Activated T-cell treated with anti-CD3 and anti-CD28 coated beads, Interleukin-2, amount 50 U/mL, for 72 hours (primary cell): Measurements from ENCODE around the gene TTLL1. TPM values are rescaled to one million over a fixed set of nuclear protein-coding genes. Genes with fewer than 3 reads are reported as not detected.
A peak's percentile ranks its signal among the peaks of the same experiment; 100 is the strongest.
"Not testable (repeated sequence)": the region's sequence is repeated elsewhere in the genome, so short reads cannot be mapped to it uniquely, and the experiment has no call there.

Experiments
- ATAC-seq, 2 donors: fragments of 150-1000 bp; cut with Tn5 transposase; replicated peaks in 1 of 2; 2 replicates each; pipeline ENCODE4 v1.10.0; 2021; ENCODE audit warnings: moderate library complexity in 2 of 2, mild to moderate bottlenecking in 1 of 2
- DNase-seq, 2 donors: peaks; one replicate each; pipeline ENCODE4 v3.0.0; 2021 to 2022; ENCODE audit warnings: mixed read lengths in 1 of 2
- H3K27ac Mint-ChIP-seq: one replicate; pipeline ENCODE4 v1.8.0; 2022; ENCODE audit warnings: mild to moderate bottlenecking, moderate library complexity, mixed read lengths
- H3K27me3 Mint-ChIP-seq: one replicate; pipeline ENCODE4 v1.8.0; 2022; ENCODE audit warnings: low read depth, mixed read lengths
- H3K36me3 Mint-ChIP-seq, 2 donors: one replicate each; pipeline ENCODE4 v1.8.0; 2022; ENCODE audit warnings: mixed read lengths in 2 of 2, mild to moderate bottlenecking in 1 of 2; ENCODE audit not compliant: insufficient read depth in 2 of 2
- H3K4me1 Mint-ChIP-seq: one replicate; pipeline ENCODE4 v1.8.0; 2022; ENCODE audit warnings: low read depth, mixed read lengths
- H3K4me3 Mint-ChIP-seq, 2 donors: one replicate each; pipeline ENCODE4 v1.8.0; 2022; ENCODE audit warnings: mild to moderate bottlenecking in 2 of 2, mixed read lengths in 2 of 2, moderate library complexity in 2 of 2
- H3K9me3 Mint-ChIP-seq, 2 donors: one replicate each; pipeline ENCODE4 v1.8.0; 2022; ENCODE audit warnings: mixed read lengths in 2 of 2
- total RNA-seq, 2 donors: library from RNA; stranded (reverse); gene quantifications; one replicate each; pipeline ENCODE4 v1.2.3, GENCODE V29; 2022

TTLL1 gene
- total RNA-seq, 2 donors from 2014 or later, result 11.0 to 11.7 TPM

DNA sequence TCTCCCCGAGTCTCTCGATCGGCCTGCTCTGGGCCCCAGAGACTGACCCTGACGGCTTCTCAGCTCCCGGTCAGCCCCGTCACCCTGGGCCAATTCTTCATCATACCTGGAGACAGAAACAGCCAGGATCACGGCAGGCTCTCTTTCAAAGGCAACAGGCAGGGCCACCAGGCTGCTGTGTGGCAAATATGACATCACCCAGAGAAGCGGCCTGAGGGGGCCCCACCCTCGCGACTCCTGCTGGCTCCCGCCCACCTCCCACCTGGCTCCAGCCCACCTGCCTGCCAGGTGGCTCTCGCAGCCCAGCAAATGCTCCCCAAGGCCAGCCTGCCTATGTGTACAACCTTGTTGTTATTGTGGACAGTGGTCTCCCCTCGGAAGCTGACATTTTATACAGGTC is 49.4 kb downstream of the TTLL1 start:
- no peak overlapping the region for H3K27ac Mint-ChIP-seq
- no peaks in the 10 kb centered on the region for H3K27me3 Mint-ChIP-seq
- H3K4me1 Mint-ChIP-seq, result no peaks in the 10 kb centered on the region
- DNase-seq (no peak), ATAC-seq (no peak)
- no peak overlapping the region for H3K4me3 Mint-ChIP-seq
- H3K36me3 Mint-ChIP-seq, result no peaks in the 10 kb centered on the region
- no peaks in the 10 kb centered on the region for H3K9me3 Mint-ChIP-seq

DNA sequence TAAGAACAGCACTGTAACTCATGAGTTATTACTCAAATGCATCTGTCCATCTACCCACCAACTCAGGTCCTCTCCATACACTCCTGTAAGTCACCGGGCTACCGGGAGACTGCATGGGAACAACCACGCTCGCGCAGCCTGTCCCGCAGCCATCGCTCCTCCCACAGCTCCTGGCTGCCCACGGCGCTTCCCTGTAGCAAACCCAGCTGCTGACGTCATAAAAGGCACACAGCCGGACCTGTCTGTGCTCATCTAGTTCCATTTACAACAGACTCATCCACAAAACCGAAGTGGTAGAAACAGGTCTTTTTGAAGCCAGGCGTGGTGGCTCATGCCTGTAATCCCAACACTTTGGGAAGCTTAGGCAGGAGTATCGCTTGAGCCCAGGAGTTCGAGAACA is 50.9 kb downstream of the TTLL1 start:
- H3K27ac Mint-ChIP-seq, result no peak overlapping the region
- DNase-seq, result no peak
- peaks cover 5% of the 10 kb centered on the region for H3K4me1 Mint-ChIP-seq
- H3K36me3 Mint-ChIP-seq, result no peaks in the 10 kb centered on the region
- no peaks in the 10 kb centered on the region for H3K9me3 Mint-ChIP-seq
- ATAC-seq, result no peak
- no peaks in the 10 kb centered on the region for H3K27me3 Mint-ChIP-seq
- no peak overlapping the region for H3K4me3 Mint-ChIP-seq

DNA sequence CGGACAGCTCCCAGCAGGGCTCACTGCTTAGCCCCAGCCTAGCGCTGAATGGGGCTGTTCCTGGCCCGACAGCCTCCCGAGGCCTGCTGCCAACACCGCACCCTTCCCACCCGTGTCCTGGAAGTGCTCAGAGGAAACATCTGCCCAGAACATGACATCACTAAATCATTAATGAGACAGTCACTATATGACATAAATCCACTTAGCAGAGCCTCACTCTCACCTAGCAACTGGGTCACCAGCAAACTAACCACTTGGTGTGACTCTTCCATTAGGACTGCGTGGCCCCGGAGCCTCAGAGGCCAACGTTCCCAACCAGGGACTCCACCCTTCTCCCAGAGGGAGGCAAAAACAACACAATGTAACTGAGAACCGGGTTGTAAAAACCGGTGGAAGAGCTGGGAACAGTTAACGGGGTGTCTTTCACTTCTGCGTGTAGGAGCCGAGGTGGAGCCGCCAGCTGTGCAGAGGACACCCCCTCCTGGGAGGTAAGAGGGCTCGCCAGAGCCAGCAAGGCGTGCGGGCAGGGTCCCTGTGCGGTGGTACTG is 52.8 kb downstream of the TTLL1 start:
- no peak overlapping the region for H3K4me3 Mint-ChIP-seq
- H3K4me1 Mint-ChIP-seq, result peaks cover 5% of the 10 kb centered on the region
- no peak for ATAC-seq
- no peaks in the 10 kb centered on the region for H3K27me3 Mint-ChIP-seq
- no peaks in the 10 kb centered on the region for H3K36me3 Mint-ChIP-seq
- H3K9me3 Mint-ChIP-seq, result no peaks in the 10 kb centered on the region
- no peak overlapping the region for H3K27ac Mint-ChIP-seq
- DNase-seq, result no peak

DNA sequence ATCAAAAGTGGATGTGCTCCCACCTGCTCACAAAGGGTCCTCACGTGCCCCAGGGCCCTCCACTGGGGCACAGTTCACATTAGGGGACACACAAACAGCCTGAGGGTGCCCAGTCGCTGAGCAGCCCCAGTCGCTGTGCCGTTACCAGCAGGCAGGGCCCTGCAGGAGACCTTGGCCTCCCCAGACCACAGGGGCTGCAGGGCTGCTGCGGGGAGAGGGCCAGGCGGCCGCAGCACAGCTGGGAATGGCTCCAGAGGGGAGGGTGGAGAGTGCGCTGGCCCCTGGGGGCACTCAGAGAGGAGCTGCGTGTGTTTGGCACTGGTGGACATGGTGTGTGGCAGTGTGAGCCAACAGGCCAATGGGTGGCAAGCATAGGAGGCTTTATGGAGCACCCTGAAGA is 53.9 kb downstream of the TTLL1 start:
- H3K9me3 Mint-ChIP-seq, result no peaks in the 10 kb centered on the region
- no peak for ATAC-seq
- no peak overlapping the region for H3K4me3 Mint-ChIP-seq
- H3K36me3 Mint-ChIP-seq, result no peaks in the 10 kb centered on the region
- H3K27me3 Mint-ChIP-seq, result no peaks in the 10 kb centered on the region
- peaks cover 5% of the 10 kb centered on the region for H3K4me1 Mint-ChIP-seq
- DNase-seq, result no peak
- no peak overlapping the region for H3K27ac Mint-ChIP-seq

DNA sequence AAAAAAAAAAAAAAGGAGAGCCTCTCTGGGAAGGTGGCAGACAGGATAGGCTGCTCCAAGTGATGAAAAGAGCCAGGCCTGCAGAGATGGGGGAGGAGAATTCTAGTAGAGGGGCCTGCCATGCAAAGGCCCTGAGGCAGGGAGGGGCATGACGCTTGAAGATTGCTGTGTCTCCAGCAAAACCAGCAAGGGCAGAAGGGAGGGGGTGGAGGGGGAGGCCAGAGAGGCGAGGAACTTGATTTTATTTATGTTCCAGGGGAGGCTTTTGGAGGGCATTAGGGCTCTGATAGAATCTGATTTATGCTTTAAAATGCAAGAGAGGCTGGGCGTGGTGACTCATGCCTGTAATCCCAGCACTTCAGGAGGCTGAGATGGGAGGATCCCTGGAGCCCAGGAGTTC is 57.6 kb downstream of the TTLL1 start:
- peaks cover 5% of the 10 kb centered on the region for H3K4me1 Mint-ChIP-seq
- no peaks in the 10 kb centered on the region for H3K27me3 Mint-ChIP-seq
- ATAC-seq (no peak), DNase-seq (no peak)
- no peak overlapping the region for H3K4me3 Mint-ChIP-seq
- H3K9me3 Mint-ChIP-seq, result no peaks in the 10 kb centered on the region
- H3K27ac Mint-ChIP-seq, result no peak overlapping the region
- H3K36me3 Mint-ChIP-seq, result no peaks in the 10 kb centered on the region

DNA sequence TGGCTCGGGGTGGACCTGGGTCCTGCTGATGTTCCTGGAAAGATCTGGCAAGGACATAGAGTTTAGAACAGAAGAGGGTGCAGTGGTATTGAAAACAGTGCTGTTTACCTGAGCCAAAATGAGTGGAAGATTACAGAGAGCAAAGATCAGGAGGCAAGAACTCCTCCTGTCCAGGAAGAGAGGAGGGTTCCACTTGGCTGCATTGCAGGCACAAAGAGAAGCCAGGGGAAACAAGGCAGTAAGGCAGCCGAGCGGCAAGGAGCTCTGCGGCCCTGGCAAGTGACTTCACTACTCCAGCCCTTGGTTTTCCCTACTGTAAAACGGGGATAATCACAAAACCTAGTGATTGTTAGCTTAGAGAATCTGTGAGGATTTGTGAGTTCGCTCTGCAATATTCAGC is 70.6 kb downstream of the TTLL1 start:
- no peak for ATAC-seq
- Mint-ChIP-seq H3K4me1 (peaks cover 10% of the 10 kb centered on the region), H3K27ac (no peak overlapping the region), H3K4me3 (no peak overlapping the region), H3K27me3 (no peaks in the 10 kb centered on the region), H3K36me3 (peaks cover 0 to 2% of the 10 kb centered on the region in 2 donors), H3K9me3 (no peaks in the 10 kb centered on the region)
- no peak for DNase-seq

DNA sequence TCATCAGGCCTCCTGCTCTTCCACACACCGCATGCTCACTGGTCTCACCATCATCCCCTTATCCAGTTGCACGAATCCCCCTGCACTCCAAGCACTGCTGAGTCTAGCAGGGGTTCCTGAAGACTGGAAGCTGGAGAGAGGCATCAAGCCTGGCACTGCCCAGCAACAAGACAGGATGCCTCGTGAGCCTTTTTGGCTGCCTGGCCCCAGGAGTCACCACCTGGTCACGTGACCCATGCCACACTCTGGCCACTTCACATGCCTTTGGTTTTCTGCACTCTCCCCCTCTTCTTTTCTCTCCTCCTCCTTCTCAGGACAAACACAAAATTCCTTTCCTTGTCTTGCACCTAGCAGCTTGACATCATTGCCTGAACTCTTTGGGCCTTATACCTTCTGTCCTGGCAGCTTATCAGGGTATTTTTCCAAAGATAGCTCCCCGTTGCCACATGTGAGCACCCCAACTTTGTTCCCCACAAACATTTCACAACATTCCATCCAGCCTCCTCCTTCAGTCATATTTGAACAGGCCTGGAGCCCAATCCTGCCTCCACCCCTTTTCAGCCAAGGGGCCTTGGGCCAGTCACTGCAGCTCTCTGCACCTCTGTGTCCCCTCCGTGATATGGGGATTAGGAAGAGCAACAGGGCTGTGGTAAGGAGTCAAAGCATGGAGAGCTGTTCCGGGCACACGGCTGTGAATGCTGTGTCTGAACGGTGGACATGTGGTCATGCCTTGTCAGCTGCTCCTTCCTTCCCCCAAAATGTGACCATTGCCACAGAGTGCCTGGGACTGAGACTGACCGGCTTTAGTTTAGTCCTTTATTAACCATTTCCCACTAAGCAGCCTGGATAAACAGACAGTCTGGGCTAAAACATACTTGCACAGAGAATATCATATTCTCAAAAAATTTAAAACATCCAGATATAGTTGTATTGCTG is 71.4 kb downstream of the TTLL1 start:
- Mint-ChIP-seq H3K27me3 (no peaks in the 10 kb centered on the region), H3K27ac (no peak overlapping the region), H3K4me1 (peaks cover 18% of the 10 kb centered on the region), H3K9me3 (no peaks in the 10 kb centered on the region), H3K36me3 (peaks cover 0 to 2% of the 10 kb centered on the region in 2 donors), H3K4me3 (no peak overlapping the region)
- DNase-seq, result no peak
- ATAC-seq, result no peak

DNA sequence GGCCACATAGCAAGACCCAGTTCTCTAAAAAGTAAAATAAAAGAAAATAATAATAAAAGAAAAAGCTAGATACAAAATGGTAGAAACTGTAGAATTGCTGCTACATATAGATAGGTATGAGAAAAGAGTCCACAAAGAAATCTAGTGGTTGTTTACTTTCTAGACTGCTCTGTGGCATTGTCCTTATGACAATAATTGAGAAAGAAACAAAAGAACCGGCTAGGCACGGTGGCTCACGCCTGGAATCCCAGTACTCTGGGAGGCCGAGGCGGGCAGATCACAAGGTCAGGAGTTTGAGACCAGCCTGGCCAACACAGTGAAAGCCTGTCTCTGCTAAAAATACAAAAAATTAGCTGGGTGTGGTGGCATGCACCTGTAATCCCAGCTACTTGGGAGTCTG is 73.0 kb downstream of the TTLL1 start:
- not testable (repeated sequence) for ATAC-seq, H3K27ac Mint-ChIP-seq, DNase-seq

DNA sequence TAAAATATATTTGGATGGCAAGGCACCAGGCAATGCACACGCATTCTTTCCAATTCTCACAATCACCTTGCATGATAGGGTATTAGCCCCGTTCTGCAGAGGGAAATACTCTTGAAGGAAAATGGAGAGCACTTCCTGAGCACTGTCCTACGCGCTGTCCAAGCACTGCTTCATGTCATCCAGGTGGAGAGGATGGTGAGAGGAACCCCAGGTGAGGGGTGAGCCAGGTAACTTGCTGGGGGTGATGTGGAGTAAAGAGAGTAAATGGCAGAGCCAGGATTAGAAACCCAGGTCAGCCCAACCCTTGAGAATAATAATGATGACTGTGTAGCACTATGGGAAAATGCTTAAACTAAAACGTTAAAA is 73.5 kb downstream of the TTLL1 start:
- H3K27ac Mint-ChIP-seq, result peak overlapping the region; percentile 79
- no peaks in the 10 kb centered on the region for H3K9me3 Mint-ChIP-seq
- ATAC-seq (no peak), DNase-seq (no peak)
- H3K27me3 Mint-ChIP-seq, result no peaks in the 10 kb centered on the region
- H3K4me3 Mint-ChIP-seq, result peak overlapping the region; percentile 97 to 98
- peaks cover 0 to 2% of the 10 kb centered on the region in 2 donors for H3K36me3 Mint-ChIP-seq
- peaks cover 22% of the 10 kb centered on the region for H3K4me1 Mint-ChIP-seq

More for the DNA sequence above, 73.0 kb downstream of the TTLL1 start:
- not testable (repeated sequence) for H3K9me3 Mint-ChIP-seq, H3K27me3 Mint-ChIP-seq, H3K36me3 Mint-ChIP-seq, H3K4me3 Mint-ChIP-seq
- peaks cover 22% of the 10 kb centered on the region for H3K4me1 Mint-ChIP-seq

DNA sequence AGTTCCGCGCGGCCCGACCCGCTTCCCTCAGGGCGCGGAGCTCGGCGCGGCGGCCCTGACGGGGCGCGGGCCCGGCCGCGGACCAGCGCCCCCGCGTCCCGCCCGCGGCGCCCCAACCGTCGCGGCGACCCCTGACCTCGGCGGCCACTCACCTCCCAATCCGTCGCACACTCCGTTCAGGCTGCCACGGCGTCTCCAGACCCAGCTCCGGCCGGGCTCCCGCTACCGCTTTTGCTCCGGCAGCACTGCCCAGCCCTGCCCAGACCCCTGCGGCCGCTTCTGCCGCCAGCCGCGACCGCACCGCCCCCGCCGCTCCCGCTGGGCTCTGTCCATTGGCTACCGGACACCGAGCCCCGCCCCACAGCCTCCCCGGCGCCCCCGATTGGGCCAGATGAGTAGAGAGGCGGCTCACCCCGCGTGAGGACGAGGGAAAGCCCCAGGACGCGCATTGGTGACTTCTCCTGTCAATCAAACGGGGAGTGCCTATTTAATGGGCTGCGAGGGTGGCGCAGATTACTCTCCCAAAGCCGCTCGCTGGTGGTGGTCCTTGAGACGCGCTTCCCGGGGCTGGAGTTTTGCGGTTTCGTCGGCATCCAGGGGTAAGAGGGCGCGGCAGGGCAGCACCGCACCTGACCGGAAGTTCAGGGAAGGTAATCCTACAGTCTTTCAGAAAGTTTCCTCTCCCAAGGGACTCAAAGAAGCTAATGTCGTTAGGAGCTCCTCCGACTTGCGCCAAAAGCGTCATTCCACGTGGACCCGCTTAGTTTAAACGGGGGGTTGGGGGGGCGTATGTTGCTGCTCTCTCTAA is 74.1 kb downstream of the TTLL1 start, which contains the start of gene PACSIN2:
PACSIN2 (minus strand) TSS at position 281 of the 808 bp plus-strand sequence. CDS start 103,069 bp downstream, outside the sequence.
- peaks cover 0 to 2% of the 10 kb centered on the region in 2 donors for H3K36me3 Mint-ChIP-seq
- DNase-seq, result peak; percentile 99
- ATAC-seq, result peak; percentile 98 to 99
- H3K4me3 Mint-ChIP-seq, result peak within 1 kb of the TSS; percentile 97 to 98
- H3K4me1 Mint-ChIP-seq, result peaks cover 22% of the 10 kb centered on the region
- no peaks in the 10 kb centered on the region for H3K9me3 Mint-ChIP-seq
- H3K27me3 Mint-ChIP-seq, result no peaks in the 10 kb centered on the region
- H3K27ac Mint-ChIP-seq, result peak within 1 kb of the TSS; percentile 90

DNA sequence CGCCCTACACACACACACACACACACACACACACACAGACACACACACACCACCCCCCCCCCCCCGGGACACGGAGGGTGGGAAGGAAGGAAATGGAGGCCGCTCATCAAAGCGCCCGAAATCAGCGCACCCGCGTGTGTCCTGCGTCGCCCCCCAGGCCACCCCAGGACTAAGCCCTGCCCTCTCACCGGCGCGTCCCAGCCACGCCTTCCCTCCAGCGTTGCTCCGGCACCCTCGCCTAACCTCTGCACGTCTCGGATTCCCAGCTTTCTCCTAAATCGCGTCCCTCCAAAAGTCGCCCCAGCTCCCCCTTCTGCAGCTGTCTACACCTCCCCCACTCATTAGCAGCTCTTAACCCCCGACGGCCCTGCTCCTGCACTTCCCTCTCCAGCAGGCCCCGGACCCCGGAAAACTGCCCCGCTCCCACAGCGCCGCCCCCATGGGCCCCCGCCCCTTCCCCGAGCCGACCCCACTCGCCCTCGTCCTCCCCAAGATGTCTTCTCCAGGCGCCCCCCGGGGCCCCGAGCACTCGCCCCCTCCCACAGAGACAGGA is 74.8 kb downstream of the TTLL1 start:
- Mint-ChIP-seq H3K27me3 (no peaks in the 10 kb centered on the region), H3K9me3 (no peaks in the 10 kb centered on the region), H3K4me3 (peak overlapping the region; percentile 97 to 98), H3K4me1 (peaks cover 22% of the 10 kb centered on the region), H3K36me3 (peaks cover 0 to 2% of the 10 kb centered on the region in 2 donors), H3K27ac (peak overlapping the region; percentile 88)
- DNase-seq, result peak; percentile 27 to 36
- peak; percentile 7 to 14 for ATAC-seq

DNA sequence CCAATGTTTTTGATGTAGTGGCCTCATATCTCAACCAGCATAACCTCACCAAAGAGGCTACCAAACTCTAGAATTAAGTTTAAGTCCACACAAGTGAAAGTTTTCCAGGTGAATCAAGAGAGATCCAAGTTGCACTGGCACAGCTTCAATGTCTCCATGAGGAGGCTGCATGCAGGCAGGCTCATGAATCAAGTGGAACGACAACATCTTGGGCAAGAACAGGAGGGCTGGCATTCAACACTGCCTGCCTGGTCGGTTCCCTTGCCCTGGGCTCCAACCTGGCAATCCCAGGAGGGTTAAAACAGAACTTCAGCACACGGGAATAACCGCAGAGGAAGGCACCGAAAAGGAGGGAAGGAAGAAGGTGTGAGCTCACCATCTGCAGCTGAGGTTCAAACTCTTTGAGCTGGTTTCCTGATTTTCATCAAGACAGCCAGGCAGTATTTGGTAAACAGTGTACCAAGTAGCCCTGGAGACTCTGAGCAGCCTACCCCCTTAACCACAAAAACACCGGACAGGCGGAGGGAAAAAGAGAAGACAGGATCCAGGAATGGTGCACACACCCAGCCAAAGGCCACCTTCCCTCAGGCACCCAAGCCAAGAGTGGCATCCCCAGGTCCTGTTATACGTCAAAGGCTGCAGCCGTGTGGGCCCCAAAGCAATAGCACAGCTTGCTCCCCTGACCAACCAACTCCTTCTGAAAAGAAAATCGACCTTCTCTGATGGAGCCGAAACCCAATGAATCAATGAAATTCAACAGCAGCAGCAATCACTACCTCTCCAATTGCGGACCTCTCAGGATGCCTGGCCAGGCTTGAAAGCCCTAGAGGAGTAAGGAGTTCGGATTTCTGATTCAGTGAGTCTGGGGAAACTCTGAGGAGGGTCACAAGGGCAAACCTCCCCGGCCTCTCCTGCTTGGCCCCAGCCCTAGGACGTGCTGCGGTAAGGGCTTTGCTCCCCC is 75.6 kb downstream of the TTLL1 start:
- no peaks in the 10 kb centered on the region for H3K9me3 Mint-ChIP-seq
- DNase-seq (peak; percentile 19 to 25), ATAC-seq (peak in 1 of 2 donors; percentile 2)
- H3K4me1 Mint-ChIP-seq, result peaks cover 27% of the 10 kb centered on the region
- peaks cover 0 to 2% of the 10 kb centered on the region in 2 donors for H3K36me3 Mint-ChIP-seq
- H3K27me3 Mint-ChIP-seq, result no peaks in the 10 kb centered on the region
- H3K27ac Mint-ChIP-seq, result peak overlapping the region; percentile 88
- H3K4me3 Mint-ChIP-seq, result peak overlapping the region; percentile 97 to 98
